SW 1271 (cell line): ENCODE data around the gene SLC25A38.
"Not testable (repeated sequence)": the region's sequence is repeated elsewhere in the genome, so short reads cannot be mapped to it uniquely, and the experiment has no call there.

Experiments used
- DNase-seq, 2 experiments: peaks; one replicate each; lab custom pipeline; 2025; lab: John Stamatoyannopoulos, UW

The SLC25A38 gene

GRCh38 chr3:39407259-39407629 lies 24.1 kb downstream of the SLC25A38 start:
- DNase-seq = no peak

DNA sequence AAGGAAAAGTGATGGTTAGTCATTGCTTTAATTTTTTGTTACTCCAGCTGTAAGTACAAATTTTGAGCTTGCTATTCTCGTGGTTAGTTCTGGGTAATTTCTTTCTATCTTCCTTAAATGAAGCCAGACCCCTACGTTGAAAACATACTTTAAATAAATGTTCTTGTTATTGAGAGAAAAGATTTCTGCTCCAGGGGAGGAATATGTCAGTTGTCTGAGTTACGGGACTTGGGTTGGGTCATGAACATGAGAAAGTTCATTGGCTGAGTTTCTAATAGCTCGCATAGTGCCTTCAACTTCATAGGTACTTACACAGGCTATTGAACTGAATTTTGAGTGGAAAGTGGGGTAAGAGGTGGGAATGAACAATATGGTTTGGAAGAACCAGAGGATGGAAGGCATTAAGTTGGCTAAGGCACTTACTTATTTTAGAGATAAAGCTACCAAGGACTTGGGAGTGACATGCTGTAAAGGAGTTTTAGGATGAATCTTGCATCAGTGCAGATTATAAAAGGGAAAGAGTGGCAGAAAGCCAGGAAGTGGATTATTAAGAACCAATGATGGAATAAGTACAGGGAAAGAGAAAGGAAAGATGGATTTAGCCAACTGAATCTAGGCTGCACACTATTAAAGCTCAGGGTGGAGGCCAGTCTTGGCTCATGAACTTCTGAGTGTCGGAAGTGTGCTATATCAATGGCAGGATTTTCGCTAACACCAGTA lies 24.8 kb downstream of the SLC25A38 start:
- no peak for DNase-seq

DNA sequence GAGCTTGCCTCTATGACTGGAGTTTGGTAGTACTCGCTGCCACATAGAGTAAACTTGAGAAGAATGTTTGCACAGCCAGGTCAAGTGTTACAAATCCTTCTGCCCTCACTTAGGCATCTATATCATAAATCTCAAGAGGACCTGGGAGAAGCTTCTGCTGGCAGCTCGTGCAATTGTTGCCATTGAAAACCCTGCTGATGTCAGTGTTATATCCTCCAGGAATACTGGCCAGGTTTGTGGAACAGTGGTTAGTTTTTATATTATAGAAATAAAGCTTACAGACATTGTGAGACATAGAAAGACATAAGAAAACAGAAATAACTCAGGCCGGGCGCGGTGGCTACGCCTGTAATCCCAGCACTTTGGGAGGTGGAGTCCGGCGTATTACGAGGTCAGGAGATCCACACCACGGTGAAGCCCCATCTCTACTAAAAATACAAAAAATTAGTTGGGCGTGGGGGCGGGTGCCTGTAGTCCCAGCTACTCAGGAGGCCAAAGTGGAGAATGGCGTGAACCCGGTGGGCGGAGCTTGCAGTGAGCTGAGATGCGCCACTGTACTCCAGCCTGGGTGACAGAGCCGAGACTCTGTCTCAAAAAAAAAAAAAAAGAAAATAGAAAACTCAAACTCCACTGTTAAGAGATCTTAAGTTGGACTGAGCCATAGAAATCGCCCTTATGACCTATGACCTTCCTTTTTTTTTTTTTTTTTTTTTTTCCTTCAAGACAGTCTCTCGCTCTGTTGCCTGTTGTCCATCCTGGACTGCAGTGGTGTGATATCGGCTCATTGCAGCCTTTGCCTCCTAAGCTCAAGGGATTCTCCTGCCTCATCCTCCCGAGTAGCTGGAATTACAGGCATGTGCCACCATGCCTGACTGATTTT lies 25.6 kb downstream of the SLC25A38 start:
- no peak for DNase-seq

- DNase-seq = no peak
These were observed 26.5 kb downstream of the SLC25A38 start for GRCh38 chr3:39409514-39410136.

- no peak for DNase-seq
These were observed 27.7 kb downstream of the SLC25A38 start for GRCh38 chr3:39410893-39411292.

DNA sequence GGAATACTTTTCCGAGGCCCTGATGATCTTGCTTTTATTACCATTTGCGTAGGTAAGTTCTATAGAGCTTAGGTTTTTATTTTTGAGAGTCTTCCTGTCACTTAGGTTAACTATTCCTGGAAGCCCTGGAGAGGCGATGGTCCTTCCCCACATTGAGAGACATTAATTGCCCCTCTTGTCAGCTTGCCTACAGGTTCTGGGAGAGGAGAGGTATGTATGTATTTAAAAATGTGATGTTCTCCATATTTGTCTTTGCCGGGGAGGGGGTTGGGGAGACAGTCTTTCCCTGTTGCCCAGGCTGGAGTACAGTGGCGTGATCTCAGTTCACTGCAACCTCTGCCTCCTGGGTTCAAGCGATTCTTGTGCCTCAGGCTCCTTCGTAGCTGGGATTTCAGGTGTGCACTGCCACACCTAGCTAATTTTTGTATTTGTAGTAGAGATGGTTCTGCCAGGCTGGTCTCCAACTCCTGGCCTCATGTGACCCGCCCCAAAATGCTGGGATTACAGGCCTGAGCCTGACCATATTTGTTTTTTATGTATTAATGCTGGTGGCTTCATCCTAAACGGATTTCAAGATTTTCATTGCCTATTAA lies 29.6 kb downstream of the SLC25A38 start:
- DNase-seq = no peak

GRCh38 chr3:39413691-39414420 lies 30.7 kb downstream of the SLC25A38 start:
- DNase-seq = no peak

GRCh38 chr3:39414421-39414907 lies 31.3 kb downstream of the SLC25A38 start:
- DNase-seq = no peak

DNA sequence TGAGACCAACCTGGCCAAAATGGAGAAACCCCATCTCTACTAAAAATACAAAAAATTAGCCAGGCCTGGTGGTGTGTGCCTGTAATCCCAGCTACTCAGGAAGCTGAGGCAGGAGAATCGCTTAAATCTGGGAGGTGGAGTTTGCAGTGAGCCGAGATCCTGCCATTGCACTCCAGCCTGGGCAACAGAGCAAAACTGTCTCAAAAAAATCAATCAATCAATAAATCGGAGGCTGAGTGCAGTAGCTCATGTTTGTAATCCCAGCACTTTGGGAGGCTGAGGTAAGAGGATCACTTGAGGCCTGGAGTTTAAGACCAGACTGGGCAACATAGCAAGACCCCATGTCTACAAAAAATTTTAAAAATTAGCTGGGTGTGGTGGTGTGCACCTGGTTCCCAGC lies 32.1 kb downstream of the SLC25A38 start:
- not testable (repeated sequence) for DNase-seq

GRCh38 chr3:39415983-39416382 lies 32.8 kb downstream of the SLC25A38 start:
- DNase-seq = no peak

DNA sequence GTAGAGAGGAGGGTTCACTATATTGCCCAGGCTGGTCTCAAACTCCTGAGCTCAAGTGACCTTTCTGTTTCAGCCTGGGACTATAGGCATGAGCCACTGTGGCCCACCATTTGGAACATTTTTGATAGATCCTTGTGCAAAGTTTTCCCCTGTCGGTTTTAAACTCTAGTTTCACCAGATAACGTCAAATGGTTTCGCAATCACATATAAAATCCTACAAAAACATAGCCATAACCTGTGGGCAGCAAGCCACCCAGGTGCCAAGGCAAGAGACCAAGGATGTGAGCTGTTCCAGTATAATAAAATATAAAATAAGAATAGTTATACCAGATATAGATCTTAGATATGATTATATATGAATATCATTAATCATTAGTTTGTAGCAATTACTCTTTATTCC lies 33.8 kb downstream of the SLC25A38 start:
- not testable (repeated sequence) for DNase-seq

DNA sequence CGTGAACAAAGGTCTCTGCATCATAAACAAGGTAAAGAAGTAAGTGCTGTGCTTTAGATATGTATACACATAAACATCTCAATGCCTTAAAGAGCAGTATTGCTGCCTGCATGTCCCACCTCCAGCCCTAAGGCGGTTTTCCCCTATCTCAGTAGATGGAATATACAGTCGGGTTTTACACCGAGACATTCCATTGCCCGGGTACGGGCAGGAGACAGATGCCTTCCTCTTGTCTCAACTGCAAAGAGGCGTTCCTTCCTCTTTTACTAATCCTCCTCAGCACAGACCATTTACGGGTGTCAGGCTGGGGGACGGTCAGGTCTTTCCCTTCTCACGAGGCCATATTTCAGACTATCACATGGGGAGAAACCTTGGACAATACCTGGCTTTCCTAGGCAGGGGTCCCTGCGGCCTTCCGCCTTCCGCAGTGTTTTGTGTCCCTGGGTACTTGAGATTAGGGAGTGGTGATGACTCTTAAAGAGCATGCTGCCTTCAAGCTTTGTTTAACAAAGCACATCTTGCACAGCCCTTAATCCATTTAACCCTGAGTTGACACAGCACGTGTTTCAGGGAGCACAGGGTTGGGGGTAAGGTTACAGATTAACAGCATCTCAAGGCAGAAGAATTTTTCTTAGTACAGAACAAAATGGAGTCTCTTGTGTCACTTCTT lies 35.5 kb downstream of the SLC25A38 start:
- not testable (repeated sequence) for DNase-seq

DNA sequence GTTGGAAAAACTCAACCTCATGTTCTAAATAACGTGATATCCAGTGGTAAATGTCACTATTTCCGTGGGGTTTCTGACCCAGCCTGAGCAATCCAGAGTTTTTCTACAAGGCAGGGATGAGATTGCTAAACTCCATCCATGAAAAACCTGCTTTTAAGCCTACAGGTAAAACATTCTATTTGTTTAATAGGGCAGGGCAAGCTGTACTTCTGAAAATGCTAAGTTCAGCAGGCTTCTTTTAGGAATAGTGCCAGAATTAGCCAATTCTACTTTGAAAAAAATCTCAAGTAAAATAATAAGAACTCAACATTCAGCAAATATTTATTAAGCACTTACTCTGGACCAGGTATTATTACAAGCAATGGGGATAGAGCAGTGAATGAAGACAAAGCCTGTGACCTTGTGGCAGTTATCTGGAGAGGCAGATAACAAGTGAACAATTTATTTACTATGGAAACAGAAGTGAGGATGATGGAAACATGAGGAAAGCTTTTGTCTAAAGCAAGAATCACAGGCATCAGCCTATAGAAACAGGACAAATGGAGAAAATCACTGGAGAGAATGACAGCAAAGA lies 36.7 kb downstream of the SLC25A38 start:
- no peak for DNase-seq

DNA sequence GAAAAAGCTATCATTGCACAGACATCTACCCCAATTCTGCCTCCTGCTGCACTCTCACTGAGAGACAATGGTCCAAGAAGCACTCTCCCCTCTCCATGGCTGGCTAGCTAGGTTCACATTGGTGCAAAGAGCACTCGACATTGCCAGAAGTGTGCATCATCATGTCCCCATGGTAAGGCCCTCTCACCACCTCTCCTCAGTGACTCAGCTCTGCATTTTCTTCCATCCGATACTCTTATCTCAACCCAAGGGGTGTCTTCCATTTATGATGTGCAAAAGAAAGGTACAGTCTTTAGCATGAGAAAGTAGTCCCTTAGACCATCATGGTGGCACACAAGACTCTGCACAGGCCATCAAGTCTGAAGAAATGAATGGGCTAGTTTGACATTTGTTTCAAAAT lies 37.4 kb downstream of the SLC25A38 start:
- DNase-seq = no peak

DNA sequence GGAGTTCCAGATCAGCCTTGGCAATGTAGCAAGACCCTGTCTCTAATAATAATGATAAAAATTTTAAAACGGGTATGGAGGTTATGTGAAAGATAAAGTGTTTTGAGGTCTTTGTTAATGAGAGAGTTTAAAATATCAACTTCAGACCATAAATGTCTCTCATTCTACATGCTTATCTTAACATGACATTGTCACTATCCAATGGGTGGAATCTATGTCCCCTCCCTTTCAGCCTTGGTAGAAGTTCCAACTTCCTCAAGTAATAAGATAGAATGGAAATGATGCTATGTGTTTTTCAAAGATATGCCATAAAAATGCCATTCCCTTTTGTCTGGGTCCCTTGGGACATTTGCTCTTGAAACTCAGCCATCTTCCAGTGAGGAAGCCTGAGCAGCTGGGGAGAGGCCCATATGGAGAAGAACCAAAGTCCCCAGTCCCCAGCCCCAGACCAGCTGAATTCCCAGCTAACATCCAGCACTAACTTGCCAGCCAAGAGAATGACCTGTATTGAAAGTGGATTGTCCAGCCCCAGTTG lies 40.3 kb downstream of the SLC25A38 start:
- no peak for DNase-seq

DNA sequence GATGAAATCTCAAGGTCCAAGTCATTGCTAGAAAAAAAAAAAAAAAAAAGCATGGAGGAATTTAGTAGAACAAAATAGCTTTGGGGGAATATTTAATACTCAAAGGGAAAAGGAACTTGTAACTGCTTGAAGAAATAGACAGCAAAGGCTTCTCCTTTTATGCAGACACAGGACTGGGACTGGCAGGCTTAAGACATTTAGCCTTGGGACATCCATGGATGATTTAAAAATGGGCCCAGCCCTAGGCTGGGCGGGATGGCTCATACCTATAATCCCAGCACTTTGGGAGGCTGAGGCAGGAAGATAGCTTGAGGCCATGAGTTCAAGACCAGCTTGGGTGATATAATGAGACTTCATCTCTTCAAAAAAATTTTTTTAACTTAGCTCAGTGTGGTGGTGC lies 43.1 kb downstream of the SLC25A38 start:
- no peak for DNase-seq

- DNase-seq = no peak
These were observed 44.3 kb downstream of the SLC25A38 start for GRCh38 chr3:39427506-39427905.

GRCh38 chr3:39428745-39429201 lies 45.6 kb downstream of the SLC25A38 start:
- DNase-seq = no peak

GRCh38 chr3:39429466-39429865 lies 46.3 kb downstream of the SLC25A38 start:
- no peak for DNase-seq

DNA sequence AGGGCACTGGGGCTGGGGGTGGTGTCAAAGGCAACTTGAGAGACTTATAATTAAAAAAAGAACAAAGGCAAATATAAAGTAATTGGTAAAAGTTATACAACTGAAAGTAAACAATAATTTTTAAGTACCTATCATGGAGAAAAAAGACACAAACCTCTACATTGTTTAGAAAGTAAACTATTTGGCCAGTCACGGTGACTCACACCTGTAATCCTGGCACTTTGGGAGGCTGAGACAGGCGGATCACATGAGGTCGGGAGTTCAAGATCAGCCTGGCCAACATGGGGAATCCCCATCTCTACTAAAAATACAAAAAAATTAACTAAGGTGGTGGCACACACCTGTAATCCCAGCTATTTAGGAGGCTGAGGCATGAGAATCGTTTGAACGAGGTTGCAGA lies 49.2 kb downstream of the SLC25A38 start:
- no peak for DNase-seq
